Breast epithelium (tissue), 3 donors: Measurements from ENCODE around the gene TET2.

Experiments used
- POLR2A ChIP-seq: fragments of 450-650 bp; IDR thresholded peaks from one replicate; pipeline ENCODE4 v1.6.1; 2016; ENCODE audit warnings: antibody characterized with exemption, mild to moderate bottlenecking, moderate library complexity
- POLR2AphosphoS5 ChIP-seq, 3 donors: sonication (generic); formaldehyde crosslinking; IDR thresholded peaks; one replicate each; pipeline ENCODE4 v1.6.1; 2017; ENCODE audit warnings: antibody characterized with exemption in 3 of 3
- TF ChIP-seq, protein P1 (sequence below), 3 donors: fragments of 450-650 bp; IDR thresholded peaks; one replicate each; pipeline ENCODE4 v1.5.1; 2016 to 2017; ENCODE audit warnings: antibody characterized with exemption in 3 of 3, mild to moderate bottlenecking in 3 of 3, moderate library complexity in 3 of 3

GRCh38 chr4:105166066-105166465, 19.4 kb downstream of the TET2 start:
- TF ChIP-seq POLR2AphosphoS5 (IDR thresholded peaks at IDR 0.05) = no peak
- TF ChIP-seq, protein P1, sequence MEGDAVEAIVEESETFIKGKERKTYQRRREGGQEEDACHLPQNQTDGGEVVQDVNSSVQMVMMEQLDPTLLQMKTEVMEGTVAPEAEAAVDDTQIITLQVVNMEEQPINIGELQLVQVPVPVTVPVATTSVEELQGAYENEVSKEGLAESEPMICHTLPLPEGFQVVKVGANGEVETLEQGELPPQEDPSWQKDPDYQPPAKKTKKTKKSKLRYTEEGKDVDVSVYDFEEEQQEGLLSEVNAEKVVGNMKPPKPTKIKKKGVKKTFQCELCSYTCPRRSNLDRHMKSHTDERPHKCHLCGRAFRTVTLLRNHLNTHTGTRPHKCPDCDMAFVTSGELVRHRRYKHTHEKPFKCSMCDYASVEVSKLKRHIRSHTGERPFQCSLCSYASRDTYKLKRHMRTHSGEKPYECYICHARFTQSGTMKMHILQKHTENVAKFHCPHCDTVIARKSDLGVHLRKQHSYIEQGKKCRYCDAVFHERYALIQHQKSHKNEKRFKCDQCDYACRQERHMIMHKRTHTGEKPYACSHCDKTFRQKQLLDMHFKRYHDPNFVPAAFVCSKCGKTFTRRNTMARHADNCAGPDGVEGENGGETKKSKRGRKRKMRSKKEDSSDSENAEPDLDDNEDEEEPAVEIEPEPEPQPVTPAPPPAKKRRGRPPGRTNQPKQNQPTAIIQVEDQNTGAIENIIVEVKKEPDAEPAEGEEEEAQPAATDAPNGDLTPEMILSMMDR (IDR thresholded peaks at IDR 0.05) = no peak
- no peak for TF ChIP-seq POLR2A
